ENCODE measurements around the gene IER3.

Gene IER3

GRCh38 chr6:30763155-30763617, 18.8 kb upstream of the IER3 start:
- no peak for TF ChIP-seq EGR1 (IDR thresholded peaks at IDR 0.05)
- no peak for TF ChIP-seq NFIC (IDR thresholded peaks at IDR 0.05)
- TF ChIP-seq TAF1 (IDR thresholded peaks at IDR 0.05; ENCODE audit: low read depth) = no peak
- no peak for TF ChIP-seq USF1 (IDR thresholded peaks at IDR 0.05)
- TF ChIP-seq TEAD4 (IDR thresholded peaks at IDR 0.05) = no peak
- no peak for TF ChIP-seq FOXM1 (IDR thresholded peaks at IDR 0.05; ENCODE audit: borderline replicate concordance, low read depth)
- TF ChIP-seq EP300 (IDR thresholded peaks at IDR 0.05; ENCODE audit: borderline replicate concordance) = no peak
- TF ChIP-seq MAX (IDR thresholded peaks at IDR 0.05) = no peak
- no peak for TF ChIP-seq TCF12 (IDR thresholded peaks at IDR 0.05; ENCODE audit: low read depth)
- TF ChIP-seq YY1 (IDR thresholded peaks at IDR 0.05; ENCODE audit: low read depth) = no peak
- TF ChIP-seq REST (IDR thresholded peaks at IDR 0.05; ENCODE audit: low read depth) = no peak
- no peak for TF ChIP-seq CEBPB (IDR thresholded peaks at IDR 0.05)
- TF ChIP-seq CREB1 (IDR thresholded peaks at IDR 0.05; ENCODE audit: low read depth) = no peak
- no peak for TF ChIP-seq RAD21 (IDR thresholded peaks at IDR 0.05; ENCODE audit: low read depth)
- no peak for TF ChIP-seq ZBTB7A (IDR thresholded peaks at IDR 0.05; ENCODE audit: low read depth)

- TF ChIP-seq CEBPB (IDR thresholded peaks at IDR 0.05) (no peak), CREB1 (IDR thresholded peaks at IDR 0.05; ENCODE audit: low read depth) (no peak), RAD21 (IDR thresholded peaks at IDR 0.05; ENCODE audit: low read depth) (no peak), TEAD4 (IDR thresholded peaks at IDR 0.05) (no peak), USF1 (IDR thresholded peaks at IDR 0.05) (no peak), TAF1 (IDR thresholded peaks at IDR 0.05; ENCODE audit: low read depth) (no peak)
Measured at GRCh38 chr6:30761791-30762429, 17.6 kb upstream of the IER3 start.

GRCh38 chr6:30760549-30760948, 16.2 kb upstream of the IER3 start:
- TF ChIP-seq USF1 (IDR thresholded peaks at IDR 0.05) (no peak), RAD21 (IDR thresholded peaks at IDR 0.05; ENCODE audit: low read depth) (no peak), YY1 (IDR thresholded peaks at IDR 0.05; ENCODE audit: low read depth) (no peak), EP300 (IDR thresholded peaks at IDR 0.05; ENCODE audit: borderline replicate concordance) (no peak), ZBTB7A (IDR thresholded peaks at IDR 0.05; ENCODE audit: low read depth) (no peak), TAF1 (IDR thresholded peaks at IDR 0.05; ENCODE audit: low read depth) (no peak), NFIC (IDR thresholded peaks at IDR 0.05) (no peak), EGR1 (IDR thresholded peaks at IDR 0.05) (no peak), CREB1 (IDR thresholded peaks at IDR 0.05; ENCODE audit: low read depth) (no peak), MAX (IDR thresholded peaks at IDR 0.05) (no peak), TEAD4 (IDR thresholded peaks at IDR 0.05) (no peak), REST (IDR thresholded peaks at IDR 0.05; ENCODE audit: low read depth) (no peak), FOXM1 (IDR thresholded peaks at IDR 0.05; ENCODE audit: borderline replicate concordance, low read depth) (no peak), TCF12 (IDR thresholded peaks at IDR 0.05; ENCODE audit: low read depth) (no peak), CEBPB (IDR thresholded peaks at IDR 0.05) (no peak)

GRCh38 chr6:30759575-30760239, 15.4 kb upstream of the IER3 start:
- 0 out of 2 replicates have a peak, but pooled peaks have one; percentile 15 for TF ChIP-seq CEBPB (IDR thresholded peaks at IDR 0.05)
- no peak for TF ChIP-seq REST (IDR thresholded peaks at IDR 0.05; ENCODE audit: low read depth)
- peak; percentile 55 for TF ChIP-seq NFIC (IDR thresholded peaks at IDR 0.05)
- TF ChIP-seq RAD21 (IDR thresholded peaks at IDR 0.05; ENCODE audit: low read depth) = no peak
- peak; percentile 97 for TF ChIP-seq TEAD4 (IDR thresholded peaks at IDR 0.05)
- peak; percentile 79 for TF ChIP-seq TCF12 (IDR thresholded peaks at IDR 0.05; ENCODE audit: low read depth)
- peak; percentile 87; the same call in 1 of the 2 replicates for TF ChIP-seq EP300 (IDR thresholded peaks at IDR 0.05; ENCODE audit: borderline replicate concordance)

All from Ishikawa (cell line).